ENCODE results near the gene TEAD2.

DNA sequence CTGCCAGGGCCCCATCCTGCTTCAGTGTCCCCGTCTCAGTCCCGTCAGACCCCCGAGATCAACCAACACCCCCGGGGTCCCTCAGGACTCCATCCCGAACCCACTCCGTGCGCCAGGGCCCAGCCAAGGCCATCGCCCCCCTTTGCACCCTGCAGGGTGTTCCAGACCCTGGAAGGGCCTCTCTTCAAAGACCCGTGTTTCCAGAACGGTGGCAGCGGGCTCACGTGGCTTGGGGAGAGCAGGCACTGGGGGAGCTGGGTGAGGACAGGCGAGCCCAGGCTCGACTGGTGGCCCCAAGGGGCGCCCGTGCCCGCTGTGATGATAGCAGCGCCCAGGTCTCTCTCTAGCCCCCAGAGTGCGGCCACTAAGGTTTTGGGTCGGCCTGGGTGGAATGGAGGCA lies 27.2 kb upstream of the TEAD2 start:
- TF ChIP-seq EZH2 (IDR thresholded peaks at IDR 0.05; ENCODE audit: borderline replicate concordance, low read length), result no peak
- TF ChIP-seq, protein P1, sequence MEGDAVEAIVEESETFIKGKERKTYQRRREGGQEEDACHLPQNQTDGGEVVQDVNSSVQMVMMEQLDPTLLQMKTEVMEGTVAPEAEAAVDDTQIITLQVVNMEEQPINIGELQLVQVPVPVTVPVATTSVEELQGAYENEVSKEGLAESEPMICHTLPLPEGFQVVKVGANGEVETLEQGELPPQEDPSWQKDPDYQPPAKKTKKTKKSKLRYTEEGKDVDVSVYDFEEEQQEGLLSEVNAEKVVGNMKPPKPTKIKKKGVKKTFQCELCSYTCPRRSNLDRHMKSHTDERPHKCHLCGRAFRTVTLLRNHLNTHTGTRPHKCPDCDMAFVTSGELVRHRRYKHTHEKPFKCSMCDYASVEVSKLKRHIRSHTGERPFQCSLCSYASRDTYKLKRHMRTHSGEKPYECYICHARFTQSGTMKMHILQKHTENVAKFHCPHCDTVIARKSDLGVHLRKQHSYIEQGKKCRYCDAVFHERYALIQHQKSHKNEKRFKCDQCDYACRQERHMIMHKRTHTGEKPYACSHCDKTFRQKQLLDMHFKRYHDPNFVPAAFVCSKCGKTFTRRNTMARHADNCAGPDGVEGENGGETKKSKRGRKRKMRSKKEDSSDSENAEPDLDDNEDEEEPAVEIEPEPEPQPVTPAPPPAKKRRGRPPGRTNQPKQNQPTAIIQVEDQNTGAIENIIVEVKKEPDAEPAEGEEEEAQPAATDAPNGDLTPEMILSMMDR (IDR thresholded peaks at IDR 0.05; ENCODE audit: low read length), result no peak
